WTC11 (cell line): ENCODE measurements around the gene DHRS7.

ENCODE experiments used
- CTCF ChIP-seq: fragments of 200-600 bp; IDR thresholded peaks from 2 replicates; pipeline ENCODE4 v1.8.0; 2022; ENCODE audit warnings: antibody characterized with exemption
- E2F1 ChIP-seq: sonication (generic); formaldehyde crosslinking; IDR thresholded peaks from 2 replicates; pipeline ENCODE4 v1.8.0; 2022; ENCODE audit warnings: mild to moderate bottlenecking, missing genetic modification reagents
- ELF4 ChIP-seq: sonication (generic); formaldehyde crosslinking; IDR thresholded peaks from 2 replicates; pipeline ENCODE4 v1.8.1; 2022; ENCODE audit warnings: low read depth, mild to moderate bottlenecking, moderate library complexity, missing genetic modification reagents
- ETV6 ChIP-seq: sonication (generic); formaldehyde crosslinking; IDR thresholded peaks from 2 replicates; pipeline ENCODE4 v1.8.1; 2022; ENCODE audit warnings: mild to moderate bottlenecking, missing genetic modification reagents
- FOXJ3 ChIP-seq: sonication (generic); formaldehyde crosslinking; IDR thresholded peaks from 2 replicates; pipeline ENCODE4 v1.9.0; 2021; ENCODE audit warnings: missing genetic modification reagents, mild to moderate bottlenecking, borderline replicate concordance
- HMGXB4 ChIP-seq: sonication (generic); formaldehyde crosslinking; IDR thresholded peaks from 2 replicates; pipeline ENCODE4 v1.8.1; 2023; ENCODE audit warnings: mild to moderate bottlenecking, moderate library complexity, missing genetic modification reagents
- IRF2 ChIP-seq: sonication (generic); formaldehyde crosslinking; IDR thresholded peaks from 2 replicates; pipeline ENCODE4 v1.8.0; 2022; ENCODE audit warnings: low read depth, missing genetic modification reagents, borderline replicate concordance
- MAX ChIP-seq: sonication (generic); formaldehyde crosslinking; IDR thresholded peaks from 2 replicates; pipeline ENCODE4 v1.8.0; 2022; ENCODE audit warnings: mild to moderate bottlenecking, missing genetic modification reagents

GRCh38 chr14:60178164-60178563 is 13.0 kb upstream of the DHRS7 start:
- TF ChIP-seq CTCF (no peak), HMGXB4 (CRISPR knock-in tag) (no peak), ELF4 (CRISPR knock-in tag) (no peak), ETV6 (no peak), FOXJ3 (CRISPR knock-in tag) (no peak), IRF2 (CRISPR knock-in tag) (no peak), E2F1 (CRISPR knock-in tag) (no peak), MAX (no peak)
